ENCODE measurements around the gene ZNF565.
A peak's percentile ranks its signal among the peaks of the same experiment; 100 is the strongest.

The ZNF565 gene

DNA sequence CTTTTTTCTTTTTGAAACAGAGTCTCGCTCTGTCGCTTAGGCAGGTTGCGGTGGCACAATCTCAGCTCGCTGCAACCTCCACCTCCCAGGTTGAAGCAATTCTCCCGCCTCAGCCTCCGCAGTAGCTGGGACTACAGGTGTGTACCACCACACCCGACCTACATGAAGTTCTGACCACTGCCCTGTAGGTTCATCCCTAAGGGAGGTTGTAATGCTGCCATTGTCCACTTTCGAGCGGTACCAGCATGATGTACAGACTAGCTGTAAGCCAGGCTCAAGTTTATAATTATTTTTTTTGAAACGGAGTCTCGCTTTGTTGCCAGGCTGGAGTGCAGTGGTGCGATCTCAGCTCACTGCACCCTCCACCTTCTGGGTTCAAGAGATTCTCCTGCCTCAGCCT is 50.7 kb downstream of the ZNF565 start:
- H3K27me3 ChIP-seq (ENCODE audit: control insufficient read depth, insufficient read depth, low read length), result no peaks in the 10 kb centered on the region

DNA sequence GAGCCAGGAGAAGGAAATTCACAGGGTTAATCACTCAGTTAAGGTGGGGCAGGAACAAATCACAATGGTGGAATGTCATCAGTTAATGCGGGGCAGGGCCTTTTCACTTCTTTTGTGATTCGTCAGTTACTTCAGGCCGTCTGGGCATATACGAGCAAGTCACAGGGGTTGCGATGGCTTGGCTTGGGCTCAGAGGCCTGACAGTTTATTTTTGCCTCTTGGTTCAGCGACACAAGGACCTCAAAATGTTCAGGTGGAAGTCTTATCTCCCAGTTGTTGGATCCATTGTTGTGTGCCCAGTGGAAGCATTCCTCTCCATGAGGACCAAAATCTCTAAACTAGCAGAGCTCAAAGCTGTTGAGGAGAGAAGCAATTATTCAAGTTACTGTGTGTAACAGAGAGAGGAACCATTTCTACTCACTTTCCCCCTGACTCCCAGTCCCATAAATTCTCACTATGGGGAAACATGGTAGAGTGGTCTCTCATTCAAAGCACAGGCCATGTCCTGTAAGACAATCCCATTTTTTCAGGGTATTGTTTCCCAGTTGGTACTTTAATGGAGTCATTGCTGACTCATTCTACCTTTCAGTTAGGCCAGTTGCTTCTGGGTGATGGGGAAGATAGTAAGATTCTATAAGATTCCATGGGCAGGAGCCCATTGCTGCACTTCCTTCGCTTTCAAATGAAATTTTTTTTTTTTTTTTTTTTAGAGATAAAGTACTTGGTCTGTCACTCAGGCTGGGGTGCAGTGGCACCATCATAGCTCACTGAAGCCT is 53.5 kb downstream of the ZNF565 start:
- Histone ChIP-seq H3K9me3 (ENCODE audit: control insufficient read depth, insufficient read depth, low read length) (no peaks in the 10 kb centered on the region), H3K4me1 (ENCODE audit: control insufficient read depth, insufficient read depth, low read length) (peaks cover 9% of the 10 kb centered on the region), H3K9ac (ENCODE audit: low read depth, low read length) (no peak overlapping the region), H3K27me3 (ENCODE audit: control insufficient read depth, insufficient read depth, low read length) (no peaks in the 10 kb centered on the region), H3K36me3 (ENCODE audit: control insufficient read depth, insufficient read depth, low read length) (peaks cover 5% of the 10 kb centered on the region), H3K4me3 (ENCODE audit: low read depth, low read length) (peak overlapping the region; percentile 2)

More for the DNA sequence above, 50.7 kb downstream of the ZNF565 start:
- Histone ChIP-seq H3K4me1 (ENCODE audit: control insufficient read depth, insufficient read depth, low read length) (peaks cover 9% of the 10 kb centered on the region), H3K36me3 (ENCODE audit: control insufficient read depth, insufficient read depth, low read length) (peaks cover 5% of the 10 kb centered on the region), H3K9ac (ENCODE audit: low read depth, low read length) (no peak overlapping the region), H3K4me3 (ENCODE audit: low read depth, low read length) (no peak overlapping the region), H3K9me3 (ENCODE audit: control insufficient read depth, insufficient read depth, low read length) (no peaks in the 10 kb centered on the region)

DNA sequence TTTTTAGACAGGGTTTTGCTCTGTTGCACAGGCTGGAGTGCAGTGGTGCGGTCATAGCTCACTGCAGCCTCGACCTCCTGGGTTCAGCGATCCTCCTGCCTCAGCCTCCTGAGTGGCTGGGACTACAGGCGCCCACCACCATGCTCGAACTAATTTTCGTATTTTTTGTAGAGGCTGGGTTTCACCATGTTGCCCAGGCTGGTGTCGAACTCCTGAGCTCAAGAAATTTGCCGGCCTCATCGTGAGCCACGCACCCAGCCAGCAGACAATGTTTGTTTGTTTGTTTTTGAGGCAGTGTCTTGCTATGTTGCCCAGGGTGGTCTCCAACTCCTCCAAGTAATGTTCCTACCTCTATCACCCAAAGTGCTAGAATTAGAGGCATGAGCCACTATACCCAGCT is 61.3 kb downstream of the ZNF565 start:
- no peak overlapping the region for H3K9ac ChIP-seq (ENCODE audit: low read depth, low read length)
- peaks cover 2% of the 10 kb centered on the region for H3K4me1 ChIP-seq (ENCODE audit: control insufficient read depth, insufficient read depth, low read length)
- peaks cover 19% of the 10 kb centered on the region for H3K36me3 ChIP-seq (ENCODE audit: control insufficient read depth, insufficient read depth, low read length)
- no peaks in the 10 kb centered on the region for H3K9me3 ChIP-seq (ENCODE audit: control insufficient read depth, insufficient read depth, low read length)
- no peaks in the 10 kb centered on the region for H3K27me3 ChIP-seq (ENCODE audit: control insufficient read depth, insufficient read depth, low read length)
- H3K4me3 ChIP-seq (ENCODE audit: low read depth, low read length), result no peak overlapping the region

DNA sequence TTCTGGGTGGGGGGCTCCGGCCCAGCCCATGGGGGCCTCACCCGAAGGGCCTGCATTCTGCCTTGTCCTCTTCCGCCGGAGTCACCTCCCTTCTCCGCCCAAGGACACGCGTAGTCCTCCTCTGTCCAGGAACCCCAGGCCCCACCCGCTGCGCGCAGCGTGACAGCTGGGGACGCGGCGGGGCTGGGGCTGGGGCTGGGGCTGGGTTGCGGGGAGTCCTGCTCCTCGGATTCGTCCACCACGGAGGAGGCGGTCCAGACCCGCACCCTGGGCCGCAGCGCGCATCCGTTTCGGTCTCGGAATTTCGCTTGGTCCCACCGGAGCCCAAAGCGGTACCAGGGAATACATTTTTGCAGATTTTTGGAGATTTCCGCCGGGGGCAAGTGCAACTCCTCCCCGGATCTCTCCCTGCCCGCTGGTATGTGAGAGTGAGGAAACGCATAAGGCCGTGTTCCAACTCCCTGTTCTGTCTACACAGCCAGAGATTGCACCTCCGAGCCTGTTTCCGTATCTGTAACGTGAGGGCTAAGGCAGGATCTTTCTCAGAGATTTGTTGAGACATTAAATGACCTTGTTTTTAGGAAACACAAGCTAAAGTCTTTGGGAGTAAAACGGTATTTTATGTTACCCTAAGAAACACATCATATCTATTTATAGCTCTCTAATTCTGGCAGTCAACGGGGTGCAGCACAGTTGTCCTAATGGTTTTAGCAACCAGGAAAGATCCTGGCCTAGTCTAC is 61.9 kb downstream of the ZNF565 start, which contains the start of gene COX7A1:
TSS of gene COX7A1 (minus strand) at position 96 of the 740 bp plus-strand sequence. CDS start at position 56, 40 bp downstream.
- Histone ChIP-seq H3K36me3 (ENCODE audit: control insufficient read depth, insufficient read depth, low read length) (peaks cover 19% of the 10 kb centered on the region), H3K4me3 (ENCODE audit: low read depth, low read length) (peak within 1 kb of the TSS; percentile 38), H3K27me3 (ENCODE audit: control insufficient read depth, insufficient read depth, low read length) (no peaks in the 10 kb centered on the region), H3K4me1 (ENCODE audit: control insufficient read depth, insufficient read depth, low read length) (peaks cover 2% of the 10 kb centered on the region), H3K9me3 (ENCODE audit: control insufficient read depth, insufficient read depth, low read length) (no peaks in the 10 kb centered on the region), H3K9ac (ENCODE audit: low read depth, low read length) (peak within 1 kb of the TSS; percentile 54)

DNA sequence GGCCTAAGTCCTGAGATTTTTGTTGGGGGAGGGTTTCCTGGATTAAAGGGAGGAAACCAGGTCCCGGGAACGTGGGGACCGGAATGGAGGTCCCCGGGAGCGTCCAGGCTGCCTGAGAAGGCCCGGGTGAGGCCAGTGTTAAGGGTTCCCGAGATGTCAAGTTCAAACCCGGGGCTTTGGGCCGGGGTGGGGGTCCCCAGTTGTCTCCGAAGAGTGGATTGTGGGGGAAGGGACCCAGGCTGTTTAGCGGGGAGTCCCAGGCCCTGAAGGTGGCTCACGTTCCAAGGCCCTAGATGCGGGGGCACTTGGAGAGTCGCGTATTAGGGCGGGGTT is 62.5 kb downstream of the ZNF565 start:
- Histone ChIP-seq H3K4me1 (ENCODE audit: control insufficient read depth, insufficient read depth, low read length) (peaks cover 2% of the 10 kb centered on the region), H3K9ac (ENCODE audit: low read depth, low read length) (peak overlapping the region; percentile 54), H3K9me3 (ENCODE audit: control insufficient read depth, insufficient read depth, low read length) (no peaks in the 10 kb centered on the region), H3K36me3 (ENCODE audit: control insufficient read depth, insufficient read depth, low read length) (peaks cover 22% of the 10 kb centered on the region), H3K27me3 (ENCODE audit: control insufficient read depth, insufficient read depth, low read length) (no peaks in the 10 kb centered on the region), H3K4me3 (ENCODE audit: low read depth, low read length) (peak overlapping the region; percentile 38)

DNA sequence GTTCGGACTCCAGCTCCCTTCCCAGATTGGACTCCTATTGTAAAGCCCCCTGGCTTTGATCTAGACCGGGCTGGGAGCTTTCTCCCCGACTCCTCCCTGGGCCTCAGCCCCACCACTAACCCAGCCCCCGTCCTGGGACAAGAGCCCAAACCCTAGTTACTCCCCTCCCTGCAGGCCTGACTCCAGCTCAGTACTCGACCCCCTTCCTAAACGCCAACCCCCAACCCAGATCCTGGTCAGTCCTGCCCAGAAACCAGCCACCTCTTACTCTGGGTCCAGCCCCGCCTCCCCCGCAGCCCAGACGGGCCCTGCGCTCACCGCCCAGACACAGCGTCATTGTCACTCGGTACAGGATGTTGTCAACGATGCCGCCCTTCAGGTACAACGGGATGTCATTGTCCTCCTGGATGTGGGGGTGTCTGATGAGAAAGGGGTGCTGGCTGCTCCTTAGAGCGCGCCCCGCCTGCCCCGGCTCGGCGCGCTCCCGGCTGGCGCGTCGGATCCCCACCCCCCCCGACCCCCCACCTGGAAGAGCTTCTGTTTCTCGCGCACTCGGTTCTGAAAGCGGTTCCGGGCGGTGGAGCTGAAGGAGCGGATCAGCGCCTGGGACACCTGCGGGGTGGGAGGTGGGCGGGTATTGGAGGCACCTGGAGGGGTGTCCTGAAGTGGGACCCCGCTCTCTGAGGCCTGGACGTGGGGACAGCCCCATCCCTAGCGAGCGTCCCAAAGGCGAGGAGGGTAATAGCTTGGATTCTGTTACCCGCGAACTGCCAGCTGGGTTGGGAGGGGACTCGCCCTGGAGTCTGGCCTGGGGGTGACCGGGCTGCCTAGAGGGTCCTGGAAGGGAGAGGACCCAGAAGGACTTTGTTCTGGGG is 63.1 kb downstream of the ZNF565 start:
- Histone ChIP-seq H3K9me3 (ENCODE audit: control insufficient read depth, insufficient read depth, low read length) (no peaks in the 10 kb centered on the region), H3K27me3 (ENCODE audit: control insufficient read depth, insufficient read depth, low read length) (no peaks in the 10 kb centered on the region), H3K36me3 (ENCODE audit: control insufficient read depth, insufficient read depth, low read length) (peaks cover 28% of the 10 kb centered on the region), H3K4me3 (ENCODE audit: low read depth, low read length) (peak overlapping the region; percentile 38), H3K4me1 (ENCODE audit: control insufficient read depth, insufficient read depth, low read length) (peaks cover 2% of the 10 kb centered on the region), H3K9ac (ENCODE audit: low read depth, low read length) (peak overlapping the region; percentile 54)

DNA sequence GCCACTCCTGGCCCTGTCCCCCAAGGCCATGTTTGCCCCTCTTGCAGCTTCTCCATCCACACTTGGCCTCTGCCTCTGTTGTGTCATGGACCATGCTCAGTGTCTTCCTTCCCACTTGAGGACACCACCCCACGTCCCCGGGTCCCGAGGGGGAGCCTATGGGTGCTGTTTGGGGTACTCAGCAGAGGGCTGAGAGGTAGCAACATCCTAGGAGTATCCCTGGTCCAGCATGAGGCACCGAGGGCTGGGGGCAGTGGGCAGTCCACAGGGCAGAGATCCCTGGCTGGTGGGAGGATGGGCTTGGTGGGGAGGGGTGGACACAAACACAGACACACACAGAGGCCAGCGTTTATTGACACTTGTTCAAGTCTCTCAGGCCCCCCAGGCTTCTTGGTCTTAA is 63.9 kb downstream of the ZNF565 start:
- H3K4me1 ChIP-seq (ENCODE audit: control insufficient read depth, insufficient read depth, low read length), result peaks cover 2% of the 10 kb centered on the region
- H3K4me3 ChIP-seq (ENCODE audit: low read depth, low read length), result no peak overlapping the region
- peaks cover 36% of the 10 kb centered on the region for H3K36me3 ChIP-seq (ENCODE audit: control insufficient read depth, insufficient read depth, low read length)
- H3K27me3 ChIP-seq (ENCODE audit: control insufficient read depth, insufficient read depth, low read length), result no peaks in the 10 kb centered on the region
- H3K9ac ChIP-seq (ENCODE audit: low read depth, low read length), result no peak overlapping the region
- no peaks in the 10 kb centered on the region for H3K9me3 ChIP-seq (ENCODE audit: control insufficient read depth, insufficient read depth, low read length)

DNA sequence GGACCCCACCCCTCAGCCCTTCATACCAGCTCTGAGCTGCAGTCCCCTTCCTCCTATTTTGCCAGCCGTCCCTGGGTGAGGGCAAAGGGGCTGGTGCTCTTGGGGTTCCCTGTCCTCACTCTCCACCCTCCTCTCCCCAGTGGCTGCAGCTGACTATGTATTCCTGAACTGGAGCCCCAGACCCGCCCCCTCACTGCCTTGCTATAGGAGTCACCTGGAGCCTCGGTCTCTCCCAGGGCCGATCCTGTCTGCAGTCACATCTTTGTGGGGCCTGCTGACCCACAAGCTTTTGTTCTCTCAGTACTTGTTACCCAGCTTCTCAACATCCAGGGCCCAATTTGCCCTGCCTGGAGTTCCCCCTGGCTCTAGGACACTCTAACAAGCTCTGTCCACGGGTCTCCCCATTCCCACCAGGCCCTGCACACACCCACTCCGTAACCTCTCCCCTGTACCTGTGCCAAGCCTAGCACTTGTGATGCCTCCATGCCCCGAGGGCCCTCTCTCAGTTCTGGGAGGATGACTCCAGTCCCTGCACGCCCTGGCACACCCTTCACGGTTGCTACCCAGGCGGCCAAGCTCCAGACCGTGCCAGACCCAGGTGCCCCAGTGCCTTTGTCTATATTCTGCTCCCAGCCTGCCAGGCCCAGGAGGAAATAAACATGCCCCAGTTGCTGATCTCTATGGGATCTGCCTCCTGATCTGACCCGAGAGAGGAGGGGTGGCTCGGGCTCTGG is 64.6 kb downstream of the ZNF565 start:
- peaks cover 38% of the 10 kb centered on the region for H3K36me3 ChIP-seq (ENCODE audit: control insufficient read depth, insufficient read depth, low read length)

DNA sequence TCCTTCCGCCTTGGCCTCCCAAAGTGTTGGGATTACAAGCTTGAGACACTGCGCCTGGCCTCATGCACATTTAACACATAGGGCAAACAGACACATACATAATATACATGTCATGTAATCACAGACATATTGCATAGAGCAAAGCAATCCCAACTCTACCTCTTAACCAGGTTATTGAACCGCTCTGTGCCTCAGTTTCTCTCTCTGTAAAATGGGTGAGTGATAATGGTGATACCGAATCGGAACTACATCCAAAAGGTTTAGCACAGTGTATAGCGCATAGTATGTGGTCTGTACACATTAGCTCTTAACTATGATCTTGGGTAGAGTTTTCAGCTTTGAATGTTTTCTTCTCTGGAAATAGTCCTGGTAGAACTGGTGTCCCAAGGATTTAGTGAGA is 69.8 kb downstream of the ZNF565 start:
- Histone ChIP-seq H3K9ac (ENCODE audit: low read depth, low read length) (no peak overlapping the region), H3K4me1 (ENCODE audit: control insufficient read depth, insufficient read depth, low read length) (peaks cover 4% of the 10 kb centered on the region), H3K27me3 (ENCODE audit: control insufficient read depth, insufficient read depth, low read length) (no peaks in the 10 kb centered on the region), H3K4me3 (ENCODE audit: low read depth, low read length) (no peak overlapping the region), H3K9me3 (ENCODE audit: control insufficient read depth, insufficient read depth, low read length) (no peaks in the 10 kb centered on the region), H3K36me3 (ENCODE audit: control insufficient read depth, insufficient read depth, low read length) (peaks cover 45% of the 10 kb centered on the region)

More for the DNA sequence above, 64.6 kb downstream of the ZNF565 start:
- H3K27me3 ChIP-seq (ENCODE audit: control insufficient read depth, insufficient read depth, low read length), result no peaks in the 10 kb centered on the region
- peaks cover 2% of the 10 kb centered on the region for H3K4me1 ChIP-seq (ENCODE audit: control insufficient read depth, insufficient read depth, low read length)
- no peak overlapping the region for H3K4me3 ChIP-seq (ENCODE audit: low read depth, low read length)
- H3K9ac ChIP-seq (ENCODE audit: low read depth, low read length), result no peak overlapping the region
- H3K9me3 ChIP-seq (ENCODE audit: control insufficient read depth, insufficient read depth, low read length), result no peaks in the 10 kb centered on the region

DNA sequence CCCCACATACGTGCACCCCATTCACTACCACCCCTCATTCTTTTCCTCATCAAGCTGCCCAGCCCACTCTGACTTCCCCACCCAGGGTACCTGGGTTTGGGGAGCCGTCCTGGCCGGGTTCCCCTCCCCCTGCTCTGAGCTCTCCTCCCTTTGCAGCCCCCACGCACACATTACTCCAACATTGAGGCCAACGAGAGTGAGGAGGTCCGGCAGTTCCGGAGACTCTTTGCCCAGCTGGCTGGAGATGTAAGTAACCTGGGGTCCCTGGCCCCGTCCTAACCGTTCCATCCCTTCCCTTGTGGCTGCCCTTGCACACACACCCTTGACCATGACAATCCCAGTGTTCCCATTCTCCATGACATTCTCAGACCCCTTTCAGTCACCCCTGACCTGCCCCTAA is 72.0 kb downstream of the ZNF565 start:
- Histone ChIP-seq H3K9me3 (ENCODE audit: control insufficient read depth, insufficient read depth, low read length) (no peaks in the 10 kb centered on the region), H3K4me3 (ENCODE audit: low read depth, low read length) (no peak overlapping the region), H3K27me3 (ENCODE audit: control insufficient read depth, insufficient read depth, low read length) (no peaks in the 10 kb centered on the region), H3K4me1 (ENCODE audit: control insufficient read depth, insufficient read depth, low read length) (peaks cover 4% of the 10 kb centered on the region), H3K36me3 (ENCODE audit: control insufficient read depth, insufficient read depth, low read length) (peaks cover 35% of the 10 kb centered on the region), H3K9ac (ENCODE audit: low read depth, low read length) (no peak overlapping the region)

DNA sequence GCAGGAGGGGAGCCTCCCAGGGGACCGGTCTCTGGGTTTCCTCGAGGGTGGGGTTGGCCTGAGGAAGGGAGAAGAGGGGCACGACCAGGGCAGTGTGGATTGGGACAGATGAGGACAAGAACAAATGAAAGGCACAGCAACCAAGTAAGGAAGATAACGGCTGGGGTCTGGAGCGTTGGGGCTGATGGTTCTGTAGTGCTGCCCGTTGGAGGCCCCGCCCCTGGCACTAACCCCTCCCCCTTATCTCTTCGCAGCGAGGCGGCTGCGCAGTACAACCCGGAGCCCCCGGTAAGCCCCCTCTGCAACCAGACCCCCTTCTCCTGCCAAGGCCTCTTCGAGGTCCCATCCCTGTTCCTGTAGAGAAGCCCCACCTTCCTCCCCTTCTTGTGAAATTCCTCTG is 72.4 kb downstream of the ZNF565 start:
- peak overlapping the region; percentile 73 for H3K4me3 ChIP-seq (ENCODE audit: low read depth, low read length)
- H3K9ac ChIP-seq (ENCODE audit: low read depth, low read length), result no peak overlapping the region
- peaks cover 4% of the 10 kb centered on the region for H3K4me1 ChIP-seq (ENCODE audit: control insufficient read depth, insufficient read depth, low read length)
- peaks cover 33% of the 10 kb centered on the region for H3K36me3 ChIP-seq (ENCODE audit: control insufficient read depth, insufficient read depth, low read length)
- no peaks in the 10 kb centered on the region for H3K9me3 ChIP-seq (ENCODE audit: control insufficient read depth, insufficient read depth, low read length)
- no peaks in the 10 kb centered on the region for H3K27me3 ChIP-seq (ENCODE audit: control insufficient read depth, insufficient read depth, low read length)

Data from iPS-15b (cell line).